Thyroid gland (tissue), 4 donors: Measurements from ENCODE around the gene FIBCD1.

Source experiments
- CTCF ChIP-seq, 6 experiments: fragments of 200-600 bp in 3 of 6; fragments of 450-650 bp in 3 of 6; sonication (generic) in 3 of 6; IDR thresholded peaks; one replicate each; pipeline ENCODE4 v1.5.1; 2016 to 2019; ENCODE audit warnings: antibody characterized with exemption in 6 of 6, mild to moderate bottlenecking in 2 of 6, inconsistent platforms in 1 of 6, moderate library complexity in 1 of 6
- POLR2A ChIP-seq, 2 donors: fragments of 450-650 bp; IDR thresholded peaks; one replicate each; pipeline ENCODE4 v1.6.1; 2017; ENCODE audit warnings: antibody characterized with exemption in 2 of 2, mild to moderate bottlenecking in 2 of 2, moderate library complexity in 1 of 2

- no peak for TF ChIP-seq CTCF (IDR thresholded peaks at IDR 0.05)
- TF ChIP-seq POLR2A (IDR thresholded peaks at IDR 0.05), result no peak
Measured at GRCh38 chr9:130971294-130971849, 32.3 kb upstream of the FIBCD1 start.
